OCI-LY1 (cell line): Measurements from ENCODE around the gene IL18BP.

ENCODE experiments used
- H2AFZ ChIP-seq: fragments of 200-600 bp; sonication (generic), shearing (Covaris generic); 2 replicates; pipeline ENCODE4 v1.6.0; 2014; ENCODE audit warnings: antibody characterized with exemption, mild to moderate bottlenecking, low read length
- H3F3A ChIP-seq: fragments of 200-600 bp; sonication (generic), shearing (Covaris generic); 2 replicates; pipeline ENCODE4 v1.6.0; 2014; ENCODE audit warnings: mild to moderate bottlenecking, antibody characterized with exemption, low read length, moderate library complexity; ENCODE audit not compliant: insufficient read depth
- H3K27ac ChIP-seq: fragments of 200-600 bp; sonication (generic); 2 replicates; pipeline ENCODE4 v1.5.1; 2014; ENCODE audit warnings: low read length, mixed run types, mild to moderate bottlenecking, low read depth; ENCODE audit not compliant: poor library complexity, severe bottlenecking
- H3K27me3 ChIP-seq: fragments of 200-600 bp; sonication (generic); 2 replicates; pipeline ENCODE4 v1.6.0; 2014; ENCODE audit warnings: antibody characterized with exemption, mild to moderate bottlenecking, low read length, moderate library complexity; ENCODE audit not compliant: insufficient read depth
- H3K36me3 ChIP-seq: fragments of 200-600 bp; sonication (generic); 2 replicates; pipeline ENCODE4 v1.6.1; 2014; ENCODE audit warnings: mild to moderate bottlenecking, antibody characterized with exemption, low read length, moderate library complexity, mixed read lengths; ENCODE audit not compliant: insufficient read depth
- H3K4me1 ChIP-seq: fragments of 200-600 bp; sonication (generic); 2 replicates; pipeline ENCODE4 v1.5.1; 2014; ENCODE audit warnings: mild to moderate bottlenecking, low read length, moderate library complexity; ENCODE audit not compliant: insufficient read depth, severe bottlenecking
- H3K4me2 ChIP-seq: fragments of 200-600 bp; sonication (generic), shearing (Covaris generic); 2 replicates; pipeline ENCODE4 v1.6.1; 2014; ENCODE audit warnings: low read length
- H3K4me3 ChIP-seq: fragments of 200-600 bp; sonication (generic); 2 replicates; pipeline ENCODE4 v1.5.1; 2014; ENCODE audit warnings: low read length, low read depth, mild to moderate bottlenecking, mixed read lengths; ENCODE audit not compliant: poor library complexity, severe bottlenecking
- H3K79me2 ChIP-seq: fragments of 200-600 bp; shearing (Covaris generic); 2 replicates; pipeline ENCODE4 v1.6.1; 2016; ENCODE audit warnings: mixed run types, low read length, mixed read lengths; ENCODE audit not compliant: insufficient read depth
- H3K9ac ChIP-seq: fragments of 200-600 bp; sonication (generic), shearing (Covaris generic); 2 replicates; pipeline ENCODE4 v1.6.1; 2014; ENCODE audit warnings: mild to moderate bottlenecking, low read length, mixed read lengths
- H3K9me2 ChIP-seq: fragments of 200-600 bp; sonication (generic), shearing (Covaris generic); 2 replicates; pipeline ENCODE4 v1.6.1; 2014; ENCODE audit warnings: low read depth, mild to moderate bottlenecking, low read length, mixed read lengths
- H3K9me3 ChIP-seq: fragments of 200-600 bp; shearing (Covaris generic); 2 replicates; pipeline ENCODE4 v1.6.1; 2014; ENCODE audit warnings: low read length, mixed read lengths
- H4K20me1 ChIP-seq: fragments of 200-600 bp; sonication (generic), shearing (Covaris generic); 2 replicates; pipeline ENCODE4 v1.6.0; 2016; ENCODE audit warnings: mild to moderate bottlenecking, low read length; ENCODE audit not compliant: insufficient read depth
- CTCF ChIP-seq: fragments of 200-600 bp; sonication (generic), shearing (Covaris generic); IDR thresholded peaks from 2 replicates; pipeline ENCODE4 v1.5.1; 2017; ENCODE audit warnings: mild to moderate bottlenecking, antibody characterized with exemption, low read length, moderate library complexity, mixed read lengths
- EZH2 ChIP-seq: fragments of 200-600 bp; sonication (generic), shearing (Covaris generic); IDR thresholded peaks from 2 replicates; pipeline ENCODE4 v1.8.0; 2017; ENCODE audit warnings: borderline replicate concordance, mixed run types, mild to moderate bottlenecking, antibody characterized with exemption, low read length, moderate library complexity, mixed read lengths

The IL18BP gene

GRCh38 chr11:71979602-71980001 is 19.1 kb upstream of the IL18BP start:
- H3K9ac ChIP-seq, result no peak overlapping the region
- no peaks in the 10 kb centered on the region for H3K27me3 ChIP-seq
- no peak overlapping the region for H3K4me2 ChIP-seq
- H3K9me3 ChIP-seq, result no peaks in the 10 kb centered on the region
- no peaks in the 10 kb centered on the region for H3F3A ChIP-seq
- H2AFZ ChIP-seq, result no peak overlapping the region
- H4K20me1 ChIP-seq, result no peaks in the 10 kb centered on the region
- H3K9me2 ChIP-seq, result no peaks in the 10 kb centered on the region
- no peaks in the 10 kb centered on the region for H3K79me2 ChIP-seq
- peaks cover 13% of the 10 kb centered on the region for H3K4me1 ChIP-seq
- TF ChIP-seq CTCF, result no peak
- TF ChIP-seq EZH2, result no peak
- H3K27ac ChIP-seq, result no peak overlapping the region
- no peak overlapping the region for H3K4me3 ChIP-seq
- H3K36me3 ChIP-seq, result peaks cover 33% of the 10 kb centered on the region

- H3K4me1 ChIP-seq, result no peaks in the 10 kb centered on the region
- no peaks in the 10 kb centered on the region for H3F3A ChIP-seq
- no peaks in the 10 kb centered on the region for H4K20me1 ChIP-seq
- H3K79me2 ChIP-seq, result no peaks in the 10 kb centered on the region
- H3K9me2 ChIP-seq, result no peaks in the 10 kb centered on the region
- H3K36me3 ChIP-seq, result peaks cover 37% of the 10 kb centered on the region
- H3K4me3 ChIP-seq, result no peak overlapping the region
- no peak overlapping the region for H3K9ac ChIP-seq
- H2AFZ ChIP-seq, result no peak overlapping the region
- H3K9me3 ChIP-seq, result no peaks in the 10 kb centered on the region
- H3K27me3 ChIP-seq, result no peaks in the 10 kb centered on the region
- no peak overlapping the region for H3K4me2 ChIP-seq
- no peak for TF ChIP-seq EZH2
- no peak for TF ChIP-seq CTCF
- peak overlapping the region; percentile 18 for H3K27ac ChIP-seq
Measured at GRCh38 chr11:71986131-71986530, 12.6 kb upstream of the IL18BP start.

- Histone ChIP-seq H3K27ac (no peak overlapping the region), H3K79me2 (no peaks in the 10 kb centered on the region), H2AFZ (no peak overlapping the region), H3K27me3 (no peaks in the 10 kb centered on the region), H4K20me1 (no peaks in the 10 kb centered on the region), H3K4me3 (no peak overlapping the region), H3K4me2 (no peak overlapping the region), H3F3A (no peaks in the 10 kb centered on the region), H3K36me3 (peaks cover 41% of the 10 kb centered on the region), H3K4me1 (no peaks in the 10 kb centered on the region), H3K9ac (no peak overlapping the region), H3K9me2 (no peaks in the 10 kb centered on the region), H3K9me3 (no peaks in the 10 kb centered on the region)
- TF ChIP-seq CTCF (no peak), EZH2 (no peak)
Measured at GRCh38 chr11:71987521-71987920, 11.2 kb upstream of the IL18BP start.
